ENCODE data around the gene POLD1. TPM values are rescaled to one million over a fixed set of nuclear protein-coding genes. Genes with fewer than 3 reads are reported as not detected.

Gene POLD1
- total RNA-seq, 1 donor from 2014 or later: 35.1 TPM

- Histone ChIP-seq H3K36me3 (no peaks in the 10 kb centered on the region), H3K27me3 (ENCODE audit: low read depth) (no peaks in the 10 kb centered on the region), H3K4me3 (no peak overlapping the region), H3K9me3 (no peaks in the 10 kb centered on the region), H3K27ac (no peak overlapping the region), H3K4me1 (no peaks in the 10 kb centered on the region)
- no peak for TF ChIP-seq CTCF (IDR thresholded peaks at IDR 0.05)
- DNase-seq (no peak), ATAC-seq (no peak)
- intact Hi-C loops (cut with DNase I): no loop called here
These were observed 9.4 kb downstream of the POLD1 start for GRCh38 chr19:50393589-50393988.

GRCh38 chr19:50394017-50394416, 9.9 kb downstream of the POLD1 start:
- TF ChIP-seq CTCF (IDR thresholded peaks at IDR 0.05): no peak
- Histone ChIP-seq H3K27me3 (ENCODE audit: low read depth) (no peaks in the 10 kb centered on the region), H3K4me1 (no peaks in the 10 kb centered on the region), H3K9me3 (no peaks in the 10 kb centered on the region), H3K4me3 (no peak overlapping the region), H3K36me3 (no peaks in the 10 kb centered on the region), H3K27ac (no peak overlapping the region)
- ATAC-seq (no peak), DNase-seq (no peak)
- intact Hi-C loops (cut with DNase I): no loop called here

- no peak for TF ChIP-seq CTCF (IDR thresholded peaks at IDR 0.05)
- ATAC-seq (peak in 1 of 2 donors; percentile 18), DNase-seq (no peak)
- no peaks in the 10 kb centered on the region for H3K27me3 ChIP-seq (ENCODE audit: low read depth)
- H3K4me3 ChIP-seq: no peak overlapping the region
- no peaks in the 10 kb centered on the region for H3K4me1 ChIP-seq
- intact Hi-C loops (cut with DNase I): no loop called here
- no peaks in the 10 kb centered on the region for H3K9me3 ChIP-seq
- no peak overlapping the region for H3K27ac ChIP-seq
- peaks cover 26% of the 10 kb centered on the region for H3K36me3 ChIP-seq
These were observed 14.7 kb downstream of the POLD1 start for GRCh38 chr19:50398675-50399367.

GRCh38 chr19:50399368-50399745, 15.2 kb downstream of the POLD1 start:
- intact Hi-C loops (cut with DNase I): no loop called here
- Histone ChIP-seq H3K4me3 (no peak overlapping the region), H3K27ac (no peak overlapping the region), H3K27me3 (ENCODE audit: low read depth) (no peaks in the 10 kb centered on the region), H3K9me3 (no peaks in the 10 kb centered on the region), H3K4me1 (no peaks in the 10 kb centered on the region), H3K36me3 (peaks cover 27% of the 10 kb centered on the region)
- ATAC-seq (no peak), DNase-seq (no peak)
- no peak for TF ChIP-seq CTCF (IDR thresholded peaks at IDR 0.05)

- Histone ChIP-seq H3K27me3 (ENCODE audit: low read depth) (no peaks in the 10 kb centered on the region), H3K36me3 (peaks cover 33% of the 10 kb centered on the region), H3K4me3 (no peak overlapping the region), H3K4me1 (no peaks in the 10 kb centered on the region), H3K9me3 (no peaks in the 10 kb centered on the region), H3K27ac (no peak overlapping the region)
- ATAC-seq (peak in 1 of 2 donors; percentile 6), DNase-seq (no peak)
- no peak for TF ChIP-seq CTCF (IDR thresholded peaks at IDR 0.05)
- intact Hi-C loops (cut with DNase I): no loop called here
These were observed 17.7 kb downstream of the POLD1 start for GRCh38 chr19:50401605-50402450.
